ENCODE data around the gene MAML2. TPM values are rescaled to one million over a fixed set of nuclear protein-coding genes. Genes with fewer than 3 reads are reported as not detected.

MAML2 gene
- total RNA-seq, 4 donors from 2014 or later = 17.6 to 31.6 (median 25.8) TPM

GRCh38 chr11:96102664-96103078 lies 240.3 kb downstream of the MAML2 start:
- no peak for DNase-seq (ENCODE audit: low spot score in 2 of 2)
- no peak for TF ChIP-seq CTCF (IDR thresholded peaks at IDR 0.05)
- no peak for TF ChIP-seq POLR2A (IDR thresholded peaks at IDR 0.05)
- intact Hi-C loops (cut with DNase I; ENCODE audit: low total_unique reads) = no loop called here
- no peak overlapping the region for H3K4me3 ChIP-seq (ENCODE audit: low read depth, poor library complexity, severe bottlenecking)
- WGBS, 2 donors = 44 to 50% methylated on average over 2 of the region's 2 CpGs

- intact Hi-C loops (cut with DNase I; ENCODE audit: low total_unique reads) = no loop called here
- WGBS, 2 donors = 70 to 87% methylated on average over 4 of the region's 4 CpGs
- no peak for TF ChIP-seq POLR2A (IDR thresholded peaks at IDR 0.05)
- no peak for TF ChIP-seq CTCF (IDR thresholded peaks at IDR 0.05)
- H3K4me3 ChIP-seq (ENCODE audit: low read depth, poor library complexity, severe bottlenecking) = no peak overlapping the region
- DNase-seq (ENCODE audit: low spot score in 2 of 2) = no peak
Observed at GRCh38 chr11:96101146-96101545, 241.8 kb downstream of the MAML2 start.

GRCh38 chr11:96098511-96099241 lies 244.3 kb downstream of the MAML2 start:
- no peak for DNase-seq (ENCODE audit: low spot score in 2 of 2)
- intact Hi-C loops (cut with DNase I; ENCODE audit: low total_unique reads) = no loop called here
- no peak overlapping the region for H3K4me3 ChIP-seq (ENCODE audit: low read depth, poor library complexity, severe bottlenecking)
- no peak for TF ChIP-seq POLR2A (IDR thresholded peaks at IDR 0.05)
- TF ChIP-seq CTCF (IDR thresholded peaks at IDR 0.05) = no peak
- WGBS, 2 donors = 41 to 45% methylated on average over 7 of the region's 7 CpGs

GRCh38 chr11:96097844-96098421 lies 245.1 kb downstream of the MAML2 start:
- intact Hi-C loops (cut with DNase I; ENCODE audit: low total_unique reads) = no loop called here
- no peak for TF ChIP-seq CTCF (IDR thresholded peaks at IDR 0.05)
- no peak for TF ChIP-seq POLR2A (IDR thresholded peaks at IDR 0.05)
- DNase-seq (ENCODE audit: low spot score in 2 of 2) = no peak
- 72 to 85% methylated on average over 4 of the region's 4 CpGs for WGBS, 2 donors
- no peak overlapping the region for H3K4me3 ChIP-seq (ENCODE audit: low read depth, poor library complexity, severe bottlenecking)

- WGBS, 2 donors = 53 to 55% methylated on average over 4 of the region's 4 CpGs
- TF ChIP-seq POLR2A (IDR thresholded peaks at IDR 0.05) (no peak), CTCF (IDR thresholded peaks at IDR 0.05) (no peak)
- H3K4me3 ChIP-seq (ENCODE audit: low read depth, poor library complexity, severe bottlenecking) = no peak overlapping the region
- intact Hi-C loops (cut with DNase I; ENCODE audit: low total_unique reads) = no loop called here
- DNase-seq (ENCODE audit: low spot score in 2 of 2) = no peak
Observed at GRCh38 chr11:96096360-96096759, 246.6 kb downstream of the MAML2 start.
